PC-9 (cell line): Measurements from ENCODE around the gene CCNY. TPM values are rescaled to one million over a fixed set of nuclear protein-coding genes. Genes with fewer than 3 reads are reported as not detected.

Experiments used
- BruUV-seq: library from RNA; stranded (reverse); fragments of 400-500 nt; replicated peaks from 2 replicates; lab custom pipeline; 2021; lab: Mats Ljungman, UMichigan
- CTCF ChIA-PET: fragments of 300-600 bp; sonication (Branson Sonifier 250); formaldehyde crosslinking; loops from one replicate; lab custom pipeline; 2022; ENCODE audit warnings: antibody characterized with exemption; lab: Charles Lee
- POLR2A ChIA-PET: fragments of 300-600 bp; sonication (Branson Sonifier 250); formaldehyde crosslinking; loops from one replicate; lab custom pipeline; 2022; ENCODE audit warnings: antibody characterized with exemption; ENCODE audit not compliant: unreplicated experiment; lab: Charles Lee
- DNase-seq, 2 experiments: peaks; one replicate each; pipeline versions ENCODE4 v3.0.0 to v3.0.0-alpha.2; 2015 to 2022; ENCODE audit warnings: mixed read lengths in 1 of 2
- H2AFZ ChIP-seq: fragments of 200-600 bp; sonication (generic); 2 replicates; pipeline ENCODE4 v1.8.1; 2017; ENCODE audit warnings: antibody characterized with exemption
- H3F3A ChIP-seq: fragments of 200-600 bp; sonication (generic); 2 replicates; pipeline ENCODE4 v1.8.1; 2017; ENCODE audit warnings: antibody characterized with exemption, mild to moderate bottlenecking, low read depth; ENCODE audit not compliant: insufficient read depth
- H3K27ac ChIP-seq: fragments of 200-600 bp; sonication (generic); 2 replicates; pipeline ENCODE4 v1.6.1; 2016; ENCODE audit warnings: mixed run types
- H3K27me3 ChIP-seq: fragments of 200-600 bp; sonication (generic); 2 replicates; pipeline ENCODE4 v1.6.1; 2016; ENCODE audit warnings: low read depth, mixed run types; ENCODE audit not compliant: insufficient read depth
- H3K36me3 ChIP-seq: fragments of 200-600 bp; sonication (generic); 2 replicates; pipeline ENCODE4 v1.6.1; 2016; ENCODE audit warnings: low read depth, mixed run types
- H3K4me1 ChIP-seq: fragments of 200-600 bp; sonication (generic); replicated peaks from 2 replicates; pipeline ENCODE4 v1.6.1; 2016; ENCODE audit warnings: mixed run types; ENCODE audit not compliant: insufficient read depth
- H3K4me2 ChIP-seq: fragments of 200-600 bp; sonication (generic); 2 replicates; pipeline ENCODE4 v1.6.1; 2017; ENCODE audit warnings: mixed run types
- H3K4me3 ChIP-seq: fragments of 200-600 bp; sonication (generic); 2 replicates; pipeline ENCODE4 v1.6.1; 2016; ENCODE audit warnings: mixed run types
- H3K79me2 ChIP-seq: fragments of 200-600 bp; sonication (generic); 2 replicates; pipeline ENCODE4 v1.6.1; 2017; ENCODE audit warnings: low read depth, mixed run types
- H3K9me2 ChIP-seq: fragments of 200-600 bp; sonication (generic); 2 replicates; pipeline ENCODE4 v1.8.1; 2017; ENCODE audit warnings: mild to moderate bottlenecking; ENCODE audit not compliant: insufficient read depth
- H3K9me3 ChIP-seq: fragments of 200-600 bp; sonication (generic); 2 replicates; pipeline ENCODE4 v1.8.1; 2016; ENCODE audit warnings: low read depth; ENCODE audit not compliant: insufficient read depth
- H4K20me1 ChIP-seq: fragments of 200-600 bp; sonication (generic); 2 replicates; pipeline ENCODE4 v1.8.1; 2017; ENCODE audit not compliant: insufficient read depth
- CTCF ChIP-seq: fragments of 200-600 bp; sonication (generic); conservative IDR thresholded peaks from 2 replicates; pipeline ENCODE4 v1.6.1; 2017; ENCODE audit warnings: mixed run types, antibody characterized with exemption, mild to moderate bottlenecking, moderate library complexity
- EZH2 ChIP-seq: fragments of 200-600 bp; sonication (generic); IDR thresholded peaks from 2 replicates; pipeline ENCODE4 v1.8.0; 2017; ENCODE audit warnings: antibody characterized with exemption, low read depth
- intact Hi-C: fragments of 100-400 bp; cut with micrococcal nuclease; formaldehyde crosslinking; loops from one replicate; pipeline ENCODE4 v1.10.0; 2022; ENCODE audit not compliant: unreplicated experiment
- total RNA-seq: library from RNA; stranded (reverse); gene quantifications from 2 replicates; pipeline ENCODE4 v1.2.3, GENCODE V29; 2021

The CCNY gene
- total RNA-seq, 1 experiment from 2014 or later = 69.5 TPM

- Histone ChIP-seq H3K36me3 (no peaks in the 10 kb centered on the region), H3K4me1 (peaks cover 34% of the 10 kb centered on the region), H3K9me3 (no peaks in the 10 kb centered on the region), H4K20me1 (no peaks in the 10 kb centered on the region), H3K79me2 (peaks cover 63% of the 10 kb centered on the region), H3K4me3 (no peak overlapping the region), H3K27me3 (no peaks in the 10 kb centered on the region), H3K4me2 (0 out of 2 replicates have a peak overlapping the region, but pooled peaks have one; percentile 7), H2AFZ (no peak overlapping the region), H3F3A (peaks cover 14% of the 10 kb centered on the region; the same call in 1 of the 2 replicates), H3K9me2 (no peaks in the 10 kb centered on the region), H3K27ac (0 out of 2 replicates have a peak overlapping the region, but pooled peaks have one; percentile 16)
- DNase-seq = no peak
- CTCF ChIA-PET = no interaction called here
- POLR2A ChIA-PET = no interaction called here
- no TSS peak for BruUV-seq
- TF ChIP-seq CTCF (no peak), EZH2 (no peak)
- intact Hi-C loops = no loop called here
Measured at GRCh38 chr10:35425595-35425994, 89.3 kb downstream of the CCNY start.

- TF ChIP-seq EZH2 (no peak), CTCF (no peak)
- Histone ChIP-seq H3K9me3 (no peaks in the 10 kb centered on the region), H3K79me2 (peaks cover 59% of the 10 kb centered on the region), H3K27ac (no peak overlapping the region), H2AFZ (no peak overlapping the region), H3K4me2 (no peak overlapping the region), H3K27me3 (no peaks in the 10 kb centered on the region), H3K4me3 (no peak overlapping the region), H3K36me3 (no peaks in the 10 kb centered on the region), H3K4me1 (peaks cover 23% of the 10 kb centered on the region), H3F3A (peaks cover 5% of the 10 kb centered on the region; the same call in 1 of the 2 replicates), H4K20me1 (no peaks in the 10 kb centered on the region), H3K9me2 (no peaks in the 10 kb centered on the region)
- POLR2A ChIA-PET = no interaction called here
- CTCF ChIA-PET = no interaction called here
- intact Hi-C loops = no loop called here
- BruUV-seq = no TSS peak
- no peak for DNase-seq
Measured at GRCh38 chr10:35426657-35427056, 90.3 kb downstream of the CCNY start.

DNA sequence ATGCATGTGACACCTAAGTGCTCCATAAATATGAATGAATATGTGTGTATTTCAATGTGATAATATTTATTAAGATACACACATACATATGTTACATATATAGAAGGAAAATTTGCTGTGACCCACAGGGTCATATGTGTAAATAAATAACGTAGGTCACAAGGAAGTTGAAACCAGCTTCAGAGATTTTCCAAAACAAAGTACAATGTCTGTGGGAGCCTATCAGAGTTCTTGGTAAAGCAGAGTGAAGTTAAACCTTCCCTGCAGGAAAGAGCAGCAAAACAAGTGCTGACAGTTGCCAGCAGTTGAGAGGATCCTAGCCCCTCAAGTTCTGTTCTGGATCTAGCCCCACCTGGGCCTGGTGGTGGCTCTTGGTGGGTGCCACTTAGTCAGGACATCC lies 91.2 kb downstream of the CCNY start:
- H4K20me1 ChIP-seq = no peaks in the 10 kb centered on the region
- H3K36me3 ChIP-seq = no peaks in the 10 kb centered on the region
- no peak overlapping the region for H3K4me3 ChIP-seq
- TF ChIP-seq EZH2 (no peak), CTCF (no peak)
- H3K4me1 ChIP-seq = peaks cover 14% of the 10 kb centered on the region
- ChIA-PET CTCF (no interaction called here), POLR2A (no interaction called here)
- H3K27me3 ChIP-seq = no peaks in the 10 kb centered on the region
- H3K27ac ChIP-seq = no peak overlapping the region
- H3K9me2 ChIP-seq = no peaks in the 10 kb centered on the region
- no peak overlapping the region for H3K4me2 ChIP-seq
- no TSS peak for BruUV-seq
- no peak for DNase-seq
- H3F3A ChIP-seq = peaks cover 3% of the 10 kb centered on the region; the same call in 1 of the 2 replicates
- no peak overlapping the region for H2AFZ ChIP-seq
- H3K79me2 ChIP-seq = peaks cover 60% of the 10 kb centered on the region
- intact Hi-C loops = no loop called here
- H3K9me3 ChIP-seq = no peaks in the 10 kb centered on the region
